ENCODE measurements around the gene OR2D3. TPM values are rescaled to one million over a fixed set of nuclear protein-coding genes. Genes with fewer than 3 reads are reported as not detected.
A peak's percentile ranks its signal among the peaks of the same experiment; 100 is the strongest.
"Not testable (repeated sequence)": the region's sequence is repeated elsewhere in the genome, so short reads cannot be mapped to it uniquely, and the experiment has no call there.

The OR2D3 gene
- not detected for total RNA-seq

- FAIRE-seq, result no peak
- DNase-seq (ENCODE audit: low spot score in 2 of 2), result no peak
Measured at GRCh38 chr11:6920702-6921101, at the start of gene OR2D3. TSS of gene OR2D3 (plus strand) at chr11:6921002. CDS start at chr11:6921002, 0 bp downstream.

GRCh38 chr11:6871278-6871677 lies 49.5 kb upstream of the OR2D3 start:
- DNase-seq (ENCODE audit: low spot score in 2 of 2), result no peak
- FAIRE-seq, result no peak

GRCh38 chr11:6875761-6876160 lies 45.0 kb upstream of the OR2D3 start:
- no peak for FAIRE-seq

GRCh38 chr11:6876325-6876724 lies 44.5 kb upstream of the OR2D3 start, which contains the start of gene OR10A4:
TSS of gene OR10A4 (plus strand) at chr11:6876625. CDS start at chr11:6876648, 23 bp downstream.
- FAIRE-seq (no peak), DNase-seq (ENCODE audit: low spot score in 2 of 2) (no peak)

More at GRCh38 chr11:6875761-6876160, 45.0 kb upstream of the OR2D3 start:
- no peak for DNase-seq (ENCODE audit: low spot score in 2 of 2)

GRCh38 chr11:6876914-6877313 lies 43.9 kb upstream of the OR2D3 start:
- DNase-seq (ENCODE audit: low spot score in 2 of 2), result no peak
- FAIRE-seq, result no peak

- FAIRE-seq, result no peak
- no peak for DNase-seq (ENCODE audit: low spot score in 2 of 2)
Measured at GRCh38 chr11:6882751-6883150, 38.1 kb upstream of the OR2D3 start.

GRCh38 chr11:6887711-6888110 lies 33.1 kb upstream of the OR2D3 start:
- not testable (repeated sequence) for FAIRE-seq; DNase-seq (ENCODE audit: low spot score in 2 of 2)

- DNase-seq (ENCODE audit: low spot score in 2 of 2) (no peak), FAIRE-seq (no peak)
Measured at GRCh38 chr11:6888830-6889229, 32.0 kb upstream of the OR2D3 start.

- FAIRE-seq, result no peak
Measured at GRCh38 chr11:6889835-6890234, 31.0 kb upstream of the OR2D3 start.

GRCh38 chr11:6892400-6892799 lies 28.4 kb upstream of the OR2D3 start, which contains the start of gene OR2D2:
TSS of gene OR2D2 (minus strand) at chr11:6892500. CDS start at chr11:6892500, 0 bp downstream.
- DNase-seq (ENCODE audit: low spot score in 2 of 2) (no peak), FAIRE-seq (no peak)

More at GRCh38 chr11:6889835-6890234, 31.0 kb upstream of the OR2D3 start:
- no peak for DNase-seq (ENCODE audit: low spot score in 2 of 2)

GRCh38 chr11:6894097-6894496 lies 26.7 kb upstream of the OR2D3 start:
- no peak for FAIRE-seq
- no peak for DNase-seq (ENCODE audit: low spot score in 2 of 2)

- DNase-seq (ENCODE audit: low spot score in 2 of 2) (no peak), FAIRE-seq (no peak)
Measured at GRCh38 chr11:6895010-6895409, 25.8 kb upstream of the OR2D3 start.

GRCh38 chr11:6898911-6899310 lies 21.9 kb upstream of the OR2D3 start:
- DNase-seq (ENCODE audit: low spot score in 2 of 2) (no peak), FAIRE-seq (no peak)

GRCh38 chr11:6900327-6900999 lies 20.3 kb upstream of the OR2D3 start:
- no peak for DNase-seq (ENCODE audit: low spot score in 2 of 2)
- no peak for FAIRE-seq

- DNase-seq (ENCODE audit: low spot score in 2 of 2); FAIRE-seq: not testable (repeated sequence)
Measured at GRCh38 chr11:6904804-6905203, 16.0 kb upstream of the OR2D3 start.

- FAIRE-seq, result no peak
- no peak for DNase-seq (ENCODE audit: low spot score in 2 of 2)
Measured at GRCh38 chr11:6911378-6911777, 9.4 kb upstream of the OR2D3 start.

- FAIRE-seq (no peak), DNase-seq (ENCODE audit: low spot score in 2 of 2) (no peak)
Measured at GRCh38 chr11:6911948-6912347, 8.9 kb upstream of the OR2D3 start.

GRCh38 chr11:6919698-6920097 lies 1.1 kb upstream of the OR2D3 start:
- no peak for DNase-seq (ENCODE audit: low spot score in 2 of 2)

GRCh38 chr11:6925007-6925577 lies 4.3 kb downstream of the OR2D3 start:
- DNase-seq (ENCODE audit: low spot score in 2 of 2), result no peak
- FAIRE-seq, result peak; percentile 36

More at GRCh38 chr11:6919698-6920097, 1.1 kb upstream of the OR2D3 start:
- FAIRE-seq, result no peak

GRCh38 chr11:6925636-6926207 lies 4.9 kb downstream of the OR2D3 start:
- no peak for FAIRE-seq
- peak in 1 of 2 donors; percentile 4 for DNase-seq (ENCODE audit: low spot score in 2 of 2)

- FAIRE-seq (no peak), DNase-seq (ENCODE audit: low spot score in 2 of 2) (peak in 1 of 2 donors; percentile 25)
Measured at GRCh38 chr11:6926208-6927029, 5.6 kb downstream of the OR2D3 start, which contains the start of gene ZNF215. TSS of gene ZNF215 (plus strand) at chr11:6926426. CDS start at chr11:6932273, 5,847 bp downstream.

All from frontal cortex (tissue), 4 donors.